ENCODE measurements around the gene KSR2. TPM values are rescaled to one million over a fixed set of nuclear protein-coding genes. Genes with fewer than 3 reads are reported as not detected.

The KSR2 gene
- total and polyA plus RNA-seq, 2 of the 13 experiments (the other 11 are each of a cell fraction or from before 2014, with no cell fraction given), result 0.02 TPM; not detected in 1

DNA sequence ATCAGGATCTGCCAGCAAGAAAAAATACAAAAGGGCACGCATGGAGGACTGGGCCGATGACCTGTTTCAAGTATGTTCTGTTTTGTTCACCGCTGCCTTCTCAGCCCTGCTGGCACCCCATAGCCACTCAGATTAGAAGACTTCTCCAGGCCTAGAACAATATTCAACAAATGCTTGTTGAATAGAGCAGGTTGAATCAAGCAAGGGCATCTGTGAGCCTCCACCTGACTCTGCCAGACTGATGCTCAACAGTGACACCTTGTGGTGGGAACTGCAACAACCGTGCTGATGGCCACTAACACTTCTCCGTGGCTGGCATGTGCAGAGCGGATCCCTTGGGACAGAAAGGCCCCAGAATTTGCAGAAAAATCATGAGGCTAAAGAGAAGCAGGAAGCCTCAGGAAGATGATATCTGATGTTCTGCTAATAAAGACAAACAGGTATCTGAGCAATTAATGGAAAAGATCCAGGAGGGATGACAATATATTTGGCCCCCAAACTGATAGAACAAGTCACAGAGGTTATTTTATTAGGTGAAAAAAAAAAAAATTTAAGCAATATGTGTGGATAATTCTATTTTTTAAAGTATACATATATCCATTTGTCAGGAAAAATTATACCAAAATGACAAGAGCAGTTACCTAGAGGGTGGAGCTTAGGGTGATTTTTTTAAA lies 114.3 kb downstream of the KSR2 start:
- H3K9me3 ChIP-seq (ENCODE audit: low read length), result peaks cover 6% of the 10 kb centered on the region; the same call in 1 of the 2 replicates
- POLR2A ChIA-PET, result no interaction called here
- H4K20me1 ChIP-seq (ENCODE audit: insufficient read depth, low read length), result no peaks in the 10 kb centered on the region
- H3K4me2 ChIP-seq (ENCODE audit: low read depth, low read length), result no peak overlapping the region
- H3K27ac ChIP-seq (ENCODE audit: extremely low read length, insufficient read depth, low read length), result no peak overlapping the region
- in situ Hi-C loops (cut with HindIII; ENCODE audit: extremely low pct_ligation_motif_present, low pct_unique_long_range_greater_than_20kb), result no loop called here
- no peaks in the 10 kb centered on the region for H3K36me3 ChIP-seq (replicated peaks in 1 of 2; ENCODE audit: control insufficient read depth in 1 of 2, insufficient read depth in 2 of 2, low read length in 2 of 2)
- CTCF ChIA-PET (ENCODE audit: low intra/inter-chr PET ratio, low total read pairs), result interaction anchor here (1.0 kb wide), 1 partner anchor 488 kb away, joined by 3 read pairs; no protein-coding TSS in a partner anchor
- FAIRE-seq, result peak; percentile 77
- intact Hi-C loops (cut with micrococcal nuclease; ENCODE audit: unreplicated experiment), result loop anchor here (5.0 kb wide), 2 partner anchors 622 to 642 kb away; no protein-coding TSS in a partner anchor
- TF ChIP-seq HNRNPH1 (optimal IDR thresholded peaks at IDR 0.05; ENCODE audit: low read depth, low read length) (no peak), XRCC5 (optimal IDR thresholded peaks at IDR 0.05; ENCODE audit: low read length) (peak; percentile 35), ZNF329 (CRISPR knock-in tag; IDR thresholded peaks at IDR 0.05; ENCODE audit: low read depth) (no peak)
- TF ChIP-seq, protein P1, sequence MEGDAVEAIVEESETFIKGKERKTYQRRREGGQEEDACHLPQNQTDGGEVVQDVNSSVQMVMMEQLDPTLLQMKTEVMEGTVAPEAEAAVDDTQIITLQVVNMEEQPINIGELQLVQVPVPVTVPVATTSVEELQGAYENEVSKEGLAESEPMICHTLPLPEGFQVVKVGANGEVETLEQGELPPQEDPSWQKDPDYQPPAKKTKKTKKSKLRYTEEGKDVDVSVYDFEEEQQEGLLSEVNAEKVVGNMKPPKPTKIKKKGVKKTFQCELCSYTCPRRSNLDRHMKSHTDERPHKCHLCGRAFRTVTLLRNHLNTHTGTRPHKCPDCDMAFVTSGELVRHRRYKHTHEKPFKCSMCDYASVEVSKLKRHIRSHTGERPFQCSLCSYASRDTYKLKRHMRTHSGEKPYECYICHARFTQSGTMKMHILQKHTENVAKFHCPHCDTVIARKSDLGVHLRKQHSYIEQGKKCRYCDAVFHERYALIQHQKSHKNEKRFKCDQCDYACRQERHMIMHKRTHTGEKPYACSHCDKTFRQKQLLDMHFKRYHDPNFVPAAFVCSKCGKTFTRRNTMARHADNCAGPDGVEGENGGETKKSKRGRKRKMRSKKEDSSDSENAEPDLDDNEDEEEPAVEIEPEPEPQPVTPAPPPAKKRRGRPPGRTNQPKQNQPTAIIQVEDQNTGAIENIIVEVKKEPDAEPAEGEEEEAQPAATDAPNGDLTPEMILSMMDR (CRISPR knock-in tag; IDR thresholded peaks at IDR 0.05), result peak; percentile 73
- TF ChIP-seq, protein P2, sequence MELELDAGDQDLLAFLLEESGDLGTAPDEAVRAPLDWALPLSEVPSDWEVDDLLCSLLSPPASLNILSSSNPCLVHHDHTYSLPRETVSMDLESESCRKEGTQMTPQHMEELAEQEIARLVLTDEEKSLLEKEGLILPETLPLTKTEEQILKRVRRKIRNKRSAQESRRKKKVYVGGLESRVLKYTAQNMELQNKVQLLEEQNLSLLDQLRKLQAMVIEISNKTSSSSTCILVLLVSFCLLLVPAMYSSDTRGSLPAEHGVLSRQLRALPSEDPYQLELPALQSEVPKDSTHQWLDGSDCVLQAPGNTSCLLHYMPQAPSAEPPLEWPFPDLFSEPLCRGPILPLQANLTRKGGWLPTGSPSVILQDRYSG (CRISPR knock-in tag; IDR thresholded peaks at IDR 0.05), result no peak
- H3K27me3 ChIP-seq (ENCODE audit: control insufficient read depth in 1 of 2, insufficient read depth in 2 of 2, low read length in 2 of 2), result no peaks in the 10 kb centered on the region
- no TSS peak for BruUV-seq (replicated peaks)
- peak; percentile 67 for ATAC-seq
- no peak overlapping the region for H3K4me3 ChIP-seq (replicated peaks in 1 of 3; ENCODE audit: insufficient read depth in 1 of 3, low read depth in 2 of 3, low read length in 3 of 3)
- DNase-seq (ENCODE audit: low spot score), result peak; percentile 38
- H3K9ac ChIP-seq (ENCODE audit: insufficient read depth, low read depth, low read length), result no peak overlapping the region
- no peaks in the 10 kb centered on the region for H3K79me2 ChIP-seq (ENCODE audit: insufficient read depth, low read length)
- H3K4me1 ChIP-seq (ENCODE audit: insufficient read depth, low read length), result peaks cover 15% of the 10 kb centered on the region
- WGBS (ENCODE audit: low lambda C conversion rate), result 57% methylated on average over 6 of the region's 6 CpGs
- H2AFZ ChIP-seq (ENCODE audit: low read length), result no peak overlapping the region

Data from HepG2 (cell line).